ENCODE data around the gene AK4. TPM values are rescaled to one million over a fixed set of nuclear protein-coding genes. Genes with fewer than 3 reads are reported as not detected.

The AK4 gene
- total RNA-seq, 1 experiment from 2014 or later = 5.5 TPM

- Histone ChIP-seq H3K4me3 (ENCODE audit: low read depth, low read length, poor library complexity, severe bottlenecking) (no peak overlapping the region), H3K4me1 (ENCODE audit: insufficient read depth, low read length, poor library complexity, severe bottlenecking) (peaks cover 4% of the 10 kb centered on the region), H3K27me3 (replicated peaks; ENCODE audit: insufficient read depth, low read depth, low read length, poor library complexity) (no peaks in the 10 kb centered on the region), H3K27ac (ENCODE audit: low read depth, low read length, poor library complexity, severe bottlenecking) (no peak overlapping the region), H3K9me3 (ENCODE audit: low read depth, low read length, poor library complexity, severe bottlenecking) (no peaks in the 10 kb centered on the region), H3K36me3 (ENCODE audit: insufficient read depth, low read length, poor library complexity, severe bottlenecking) (no peaks in the 10 kb centered on the region)
- no peak for DNase-seq (ENCODE audit: low spot score)
- ChIA-PET POLR2A (ENCODE audit: low non-redundant PET) (no interaction called here), CTCF (no interaction called here)
- intact Hi-C loops (cut with micrococcal nuclease; ENCODE audit: unreplicated experiment) = no loop called here
- no peak for TF ChIP-seq EZH2 (IDR thresholded peaks at IDR 0.05; ENCODE audit: borderline replicate concordance, low read depth, low read length, poor library complexity, severe bottlenecking)
- no peak for TF ChIP-seq CTCF (conservative IDR thresholded peaks at IDR 0.05; ENCODE audit: low read depth, low read length)
- BruUV-seq (replicated peaks) = no TSS peak
Observed at GRCh38 chr1:65112811-65113210, 35.2 kb upstream of the AK4 start.

- POLR2A ChIA-PET (ENCODE audit: low non-redundant PET) = no interaction called here
- no peak overlapping the region for H3K27ac ChIP-seq (ENCODE audit: low read depth, low read length, poor library complexity, severe bottlenecking)
- no peak for TF ChIP-seq EZH2 (IDR thresholded peaks at IDR 0.05; ENCODE audit: borderline replicate concordance, low read depth, low read length, poor library complexity, severe bottlenecking)
- no peak for TF ChIP-seq CTCF (conservative IDR thresholded peaks at IDR 0.05; ENCODE audit: low read depth, low read length)
- H3K9me3 ChIP-seq (ENCODE audit: low read depth, low read length, poor library complexity, severe bottlenecking) = no peaks in the 10 kb centered on the region
- H3K27me3 ChIP-seq (replicated peaks; ENCODE audit: insufficient read depth, low read depth, low read length, poor library complexity) = no peaks in the 10 kb centered on the region
- CTCF ChIA-PET = no interaction called here
- no peak overlapping the region for H3K4me3 ChIP-seq (ENCODE audit: low read depth, low read length, poor library complexity, severe bottlenecking)
- H3K4me1 ChIP-seq (ENCODE audit: insufficient read depth, low read length, poor library complexity, severe bottlenecking) = peaks cover 4% of the 10 kb centered on the region
- intact Hi-C loops (cut with micrococcal nuclease; ENCODE audit: unreplicated experiment) = no loop called here
- no TSS peak for BruUV-seq (replicated peaks)
- no peak for DNase-seq (ENCODE audit: low spot score)
- H3K36me3 ChIP-seq (ENCODE audit: insufficient read depth, low read length, poor library complexity, severe bottlenecking) = no peaks in the 10 kb centered on the region
Observed at GRCh38 chr1:65113298-65113697, 34.7 kb upstream of the AK4 start.

- peak; percentile 43 for DNase-seq (ENCODE audit: low spot score)
- intact Hi-C loops (cut with micrococcal nuclease; ENCODE audit: unreplicated experiment) = no loop called here
- Histone ChIP-seq H3K4me1 (ENCODE audit: insufficient read depth, low read length, poor library complexity, severe bottlenecking) (peaks cover 4% of the 10 kb centered on the region), H3K9me3 (ENCODE audit: low read depth, low read length, poor library complexity, severe bottlenecking) (no peaks in the 10 kb centered on the region), H3K27ac (ENCODE audit: low read depth, low read length, poor library complexity, severe bottlenecking) (no peak overlapping the region), H3K4me3 (ENCODE audit: low read depth, low read length, poor library complexity, severe bottlenecking) (no peak overlapping the region), H3K27me3 (replicated peaks; ENCODE audit: insufficient read depth, low read depth, low read length, poor library complexity) (no peaks in the 10 kb centered on the region), H3K36me3 (ENCODE audit: insufficient read depth, low read length, poor library complexity, severe bottlenecking) (no peaks in the 10 kb centered on the region)
- BruUV-seq (replicated peaks) = no TSS peak
- no peak for TF ChIP-seq EZH2 (IDR thresholded peaks at IDR 0.05; ENCODE audit: borderline replicate concordance, low read depth, low read length, poor library complexity, severe bottlenecking)
- TF ChIP-seq CTCF (conservative IDR thresholded peaks at IDR 0.05; ENCODE audit: low read depth, low read length) = no peak
- POLR2A ChIA-PET (ENCODE audit: low non-redundant PET) = no interaction called here
- CTCF ChIA-PET = no interaction called here
Observed at GRCh38 chr1:65114322-65114721, 33.7 kb upstream of the AK4 start.
